ENCODE measurements around the gene ZNF341. TPM values are rescaled to one million over a fixed set of nuclear protein-coding genes. Genes with fewer than 3 reads are reported as not detected.
A peak's percentile ranks its signal among the peaks of the same experiment; 100 is the strongest.

The ZNF341 gene
- total and polyA plus RNA-seq, 2 of the 8 experiments (the other 6 are each of a cell fraction or from before 2014, with no cell fraction given): 5.8 to 6.4 TPM

GRCh38 chr20:33730946-33731692 is 677 bp upstream of the ZNF341 start:
- Histone ChIP-seq H3K36me3 (ENCODE audit: control insufficient read depth in 2 of 4, insufficient read depth in 4 of 4, low read length in 3 of 4) (no peaks in the 10 kb centered on the region), H4K8ac (ENCODE audit: extremely low read depth, insufficient read depth, low read length) (peak overlapping the region; percentile 88), H2BK5ac (ENCODE audit: low read depth, low read length) (peak overlapping the region; percentile 66), H3K79me2 (ENCODE audit: control insufficient read depth in 1 of 2, insufficient read depth in 2 of 2, low read length in 2 of 2) (no peaks in the 10 kb centered on the region), H3K23me2 (ENCODE audit: low read depth, low read length) (peaks cover 9% of the 10 kb centered on the region), H3K56ac (replicated peaks; ENCODE audit: insufficient read length, low read depth, low read length) (no peak overlapping the region), H3K4me2 (ENCODE audit: insufficient read depth in 1 of 2, low read depth in 2 of 2, low read length in 2 of 2) (peak overlapping the region; percentile 80 to 89), H3K4me3 (ENCODE audit: extremely low read depth in 1 of 4, insufficient read depth in 2 of 4, low read depth in 3 of 4, low read length in 4 of 4) (peak overlapping the region; percentile 27 to 55 (median 38); a peak in 7 of 8 replicates), H3K9me3 (ENCODE audit: insufficient read depth in 2 of 2, low read depth in 1 of 2, low read length in 1 of 2) (no peaks in the 10 kb centered on the region), H3K4ac (replicated peaks; ENCODE audit: insufficient read length, low read depth, low read length) (peak overlapping the region; percentile 82), H4K5ac (ENCODE audit: insufficient read length, low read depth, low read length) (no peak overlapping the region), H3K9ac (replicated peaks in 1 of 4; ENCODE audit: extremely low read depth in 1 of 4, low read depth in 3 of 4, low read length in 3 of 4) (peak overlapping the region in 2 of 4 experiments; percentile 32 to 34; a peak in 3 of 7 replicates), H2AK5ac (ENCODE audit: low read depth, low read length) (no peak overlapping the region), H4K91ac (replicated peaks; ENCODE audit: insufficient read length, low read length) (no peak overlapping the region), H2BK12ac (ENCODE audit: low read depth, low read length) (peak overlapping the region; percentile 68; the same call in 1 of the 2 replicates), H2BK120ac (replicated peaks; ENCODE audit: low read depth, low read length) (no peak overlapping the region), H4K20me1 (replicated peaks in 1 of 2; ENCODE audit: control insufficient read depth in 1 of 2, insufficient read depth in 2 of 2, low read length in 2 of 2) (no peaks in the 10 kb centered on the region), H3K23ac (ENCODE audit: insufficient read length) (no peak overlapping the region), H3K79me1 (ENCODE audit: low read depth, low read length) (no peaks in the 10 kb centered on the region), H3K27me3 (replicated peaks in 1 of 4; ENCODE audit: control insufficient read depth in 3 of 4, extremely low read depth in 1 of 4, insufficient read depth in 3 of 4, low read length in 3 of 4) (no peaks in the 10 kb centered on the region), H3K27ac (ENCODE audit: low read depth, low read length) (no peak overlapping the region), H2BK15ac (ENCODE audit: low read length) (peak overlapping the region; percentile 31; the same call in 1 of the 2 replicates), H3K4me1 (replicated peaks in 1 of 4; ENCODE audit: control insufficient read depth in 3 of 4, insufficient read depth in 4 of 4, low read length in 3 of 4) (peaks cover 4 to 9% (median 7%) of the 10 kb centered on the region in 4 experiments), H3K14ac (ENCODE audit: insufficient read length) (no peak overlapping the region), H2AFZ (ENCODE audit: low read length) (peak overlapping the region; percentile 87), H3K18ac (ENCODE audit: extremely low read depth, low read length) (peak overlapping the region; percentile 76), H2BK20ac (ENCODE audit: low read length) (no peak overlapping the region)
- DNase-seq (ENCODE audit: low read depth in 1 of 2, low spot score in 2 of 2): no peak
- no peak for TF ChIP-seq NANOG (IDR thresholded peaks at IDR 0.05; ENCODE audit: insufficient read depth, low read depth, low read length, poor library complexity, severe bottlenecking)
- FAIRE-seq: no peak
- ChIA-PET POLR2A (ENCODE audit: partially characterized antibody) (interaction anchor here (1.0 to 2.7 kb wide), 5 partner anchors 10 to 66 kb away, joined by 3 to 8 read pairs (median 3); no protein-coding TSS in a partner anchor), CTCF (ENCODE audit: partially characterized antibody) (interaction anchor here (0.6 to 2.5 kb wide), 4 partner anchors 12 to 64 kb away, joined by 3 to 6 read pairs (median 4); partner anchors contain the start of gene ACTL10)
- WGBS, 2 experiments (ENCODE audit: extremely low coverage in 1 of 2, insufficient coverage in 1 of 2, insufficient read length in 1 of 2, insufficient replicate concordance in 2 of 2, low coverage in 1 of 2, low lambda C conversion rate in 2 of 2, missing lambda C conversion rate in 1 of 2): 81% methylated on average over 18 of the region's 18 CpGs; no CpG with 5 or more reads in 1 of the 2 experiments

Data from H1 (cell line).